ENCODE data around the gene GNAZ.

The GNAZ gene

DNA sequence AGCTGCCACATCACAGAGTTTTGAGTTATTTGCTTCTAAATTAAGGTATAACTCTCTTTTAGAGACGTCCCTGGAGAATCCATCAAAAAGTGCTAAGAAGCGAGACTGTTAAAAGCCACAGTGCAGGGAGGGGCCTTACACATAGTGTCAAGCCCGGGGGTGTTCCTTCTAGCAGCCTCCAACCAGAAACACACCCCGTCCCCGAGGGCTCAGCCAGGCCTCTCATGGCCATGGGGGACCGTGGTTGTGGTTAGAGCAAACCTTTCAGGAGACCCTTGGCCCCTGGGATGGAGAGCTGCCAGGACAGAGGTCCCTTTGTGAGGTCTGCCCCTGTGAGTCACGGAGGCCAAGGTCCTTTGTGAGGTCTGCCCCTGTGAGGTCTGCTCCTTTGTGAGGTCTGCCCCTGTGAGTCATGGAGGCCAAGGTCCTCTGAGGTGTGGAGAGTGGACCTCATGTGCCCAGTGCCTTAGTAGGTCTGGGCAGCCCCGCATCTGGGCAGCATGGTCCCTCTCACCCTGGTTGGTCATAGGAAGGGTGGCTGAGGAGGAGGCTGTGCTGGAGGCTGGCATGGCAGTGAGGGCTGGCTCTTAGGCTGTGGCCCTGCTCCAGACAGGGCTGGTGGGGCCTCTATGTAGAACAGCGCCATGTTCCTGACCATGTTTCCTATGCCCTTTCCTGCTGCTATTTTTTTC is 5.4 kb downstream of the GNAZ start:
- no peak for DNase-seq (ENCODE audit: extremely low read depth in 1 of 2, low read depth in 1 of 2)

- DNase-seq (ENCODE audit: extremely low read depth in 1 of 2, low read depth in 1 of 2): no peak
Observed at GRCh38 chr22:23076896-23077572, 6.7 kb downstream of the GNAZ start.

DNA sequence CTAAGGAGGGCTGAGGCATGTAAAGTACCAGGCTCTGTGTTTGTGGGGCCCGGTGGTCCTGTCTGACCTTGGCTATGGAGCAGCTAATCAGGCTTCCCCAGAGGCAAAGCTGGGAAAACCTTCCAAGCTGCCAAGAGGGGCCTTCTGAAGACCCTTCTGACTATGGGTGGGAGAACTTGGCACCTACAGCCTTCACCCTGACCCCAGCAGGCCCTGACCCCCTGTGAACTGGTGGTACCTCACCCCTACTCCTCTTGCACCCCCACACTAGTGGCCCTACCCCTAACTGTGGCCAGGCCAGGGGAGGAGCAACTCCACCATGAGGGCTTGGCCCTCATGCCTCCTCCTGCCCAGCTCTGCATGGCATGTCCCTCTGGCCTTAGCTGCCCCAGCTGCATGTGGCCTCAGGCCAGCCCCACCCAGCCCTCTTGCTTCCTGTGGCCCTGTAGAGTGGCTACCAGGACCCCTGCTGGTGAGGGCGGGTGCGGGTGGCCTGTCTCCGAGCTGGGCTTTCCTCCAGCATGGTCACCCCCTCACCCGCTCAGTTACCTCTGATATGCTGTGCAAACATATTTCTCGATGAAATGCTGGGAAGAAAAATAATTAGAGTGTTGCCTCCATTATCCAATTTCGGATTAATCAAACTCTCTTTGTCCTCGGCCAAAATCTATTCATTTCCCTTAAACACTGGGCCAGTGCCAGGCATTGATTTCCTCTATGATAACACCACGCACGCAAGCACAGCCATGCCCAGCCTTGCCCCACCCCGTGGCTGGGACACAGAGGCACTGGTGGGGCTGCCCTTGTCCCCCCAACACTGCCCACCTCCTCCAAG is 7.5 kb downstream of the GNAZ start:
- no peak for DNase-seq (ENCODE audit: extremely low read depth in 1 of 2, low read depth in 1 of 2)

DNA sequence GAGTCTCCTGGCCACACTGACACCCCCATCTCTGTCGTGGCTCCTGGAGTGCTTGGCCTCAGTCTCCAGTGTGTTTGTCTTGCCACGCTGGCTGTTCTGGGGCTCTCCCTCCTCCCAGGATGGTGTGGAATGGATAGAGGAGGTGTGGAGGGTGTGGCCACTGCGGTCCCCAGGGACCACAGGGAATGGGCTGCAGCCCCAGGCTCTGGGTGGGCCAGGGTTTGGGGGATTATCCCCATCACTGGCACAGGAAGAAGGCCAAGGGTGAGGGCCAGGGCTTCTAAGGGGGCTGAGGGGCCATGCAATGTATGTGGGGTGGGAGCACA is 8.1 kb downstream of the GNAZ start:
- no peak for DNase-seq (ENCODE audit: extremely low read depth in 1 of 2, low read depth in 1 of 2)

- DNase-seq (ENCODE audit: extremely low read depth in 1 of 2, low read depth in 1 of 2): no peak
Observed at GRCh38 chr22:23079240-23079768, 9.0 kb downstream of the GNAZ start.

- no peak for DNase-seq (ENCODE audit: extremely low read depth in 1 of 2, low read depth in 1 of 2)
Observed at GRCh38 chr22:23079814-23080521, 9.6 kb downstream of the GNAZ start.

DNA sequence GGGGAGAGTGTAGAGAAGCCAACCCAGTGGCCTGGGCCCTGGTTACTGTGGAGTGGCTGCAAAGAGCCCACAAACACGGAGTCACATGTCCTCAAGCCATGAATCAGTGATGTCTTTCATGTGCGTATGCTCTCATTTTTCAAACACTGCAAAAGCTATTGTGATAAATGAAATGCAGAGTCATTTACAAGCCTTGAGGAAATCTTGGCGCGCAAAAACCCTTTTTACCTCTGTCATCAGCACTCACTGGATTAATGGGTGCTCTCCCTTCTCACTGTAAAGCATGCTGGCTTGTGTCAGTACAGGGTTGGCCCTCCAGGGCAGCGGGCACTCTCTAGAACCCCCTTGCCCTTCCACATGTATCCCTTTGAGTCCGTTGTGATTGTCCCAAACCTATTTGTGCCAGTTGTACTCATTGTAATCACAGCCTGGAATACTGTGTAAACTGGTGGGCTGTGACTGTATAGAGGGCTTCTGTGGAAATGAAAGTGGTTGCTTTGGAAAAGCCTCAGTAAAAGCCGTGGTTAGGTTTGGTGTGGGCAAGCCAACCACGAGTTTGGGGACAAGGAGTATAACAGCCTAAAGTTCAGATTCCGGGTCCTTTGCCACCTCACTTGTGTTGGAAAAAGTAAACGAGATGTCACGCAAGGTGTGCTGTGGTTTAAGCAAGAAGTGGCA is 10.4 kb downstream of the GNAZ start:
- no peak for DNase-seq (ENCODE audit: extremely low read depth in 1 of 2, low read depth in 1 of 2)

- no peak for DNase-seq (ENCODE audit: extremely low read depth in 1 of 2, low read depth in 1 of 2)
Observed at GRCh38 chr22:23082534-23083314, 12.4 kb downstream of the GNAZ start.

- DNase-seq (ENCODE audit: extremely low read depth in 1 of 2, low read depth in 1 of 2): no peak
Observed at GRCh38 chr22:23083315-23084021, 13.1 kb downstream of the GNAZ start.

DNA sequence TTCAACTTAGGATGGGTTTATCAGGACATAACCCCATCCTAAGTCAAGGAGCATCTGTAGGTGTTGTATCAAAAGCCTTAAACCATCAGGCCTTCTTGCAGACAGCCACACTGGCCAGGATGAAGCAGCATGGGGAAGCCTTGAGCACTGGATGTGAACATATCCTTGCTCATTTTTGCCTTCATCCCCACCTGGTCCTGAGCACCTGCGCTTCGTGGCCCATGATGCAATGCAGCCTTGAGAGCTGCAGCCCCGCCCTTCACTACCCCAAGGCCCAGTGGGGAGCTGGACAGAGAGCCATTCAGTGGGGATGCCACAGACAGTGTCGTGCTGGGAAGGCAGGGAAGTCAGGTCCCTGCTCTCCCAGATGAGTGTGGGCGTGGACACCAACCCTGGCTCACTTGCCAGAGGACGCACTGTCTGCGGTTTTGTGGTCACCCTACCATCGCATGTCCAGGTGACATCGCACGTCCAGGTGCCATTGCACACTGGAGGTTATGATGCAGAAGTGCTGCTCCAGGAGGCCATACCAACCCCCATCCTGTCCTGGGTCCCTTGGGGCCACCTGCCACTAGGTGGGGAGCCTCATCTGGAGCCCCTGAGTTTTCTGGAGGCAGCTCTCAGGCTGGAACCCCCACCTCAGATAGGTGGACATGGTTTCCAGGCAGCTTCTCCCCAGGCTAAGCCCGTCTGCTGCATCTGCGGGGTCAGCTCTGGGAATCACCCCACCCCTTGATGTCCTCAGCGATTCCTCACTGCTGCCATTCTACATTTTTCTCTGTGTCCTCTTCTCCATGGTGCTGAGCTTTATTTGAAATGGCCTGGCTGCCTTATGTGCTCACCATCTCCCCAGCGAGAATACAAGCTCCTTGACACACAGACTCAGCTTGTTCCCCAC is 14.4 kb downstream of the GNAZ start:
- no peak for DNase-seq (ENCODE audit: extremely low read depth in 1 of 2, low read depth in 1 of 2)

- DNase-seq (ENCODE audit: extremely low read depth in 1 of 2, low read depth in 1 of 2): no peak
Observed at GRCh38 chr22:23085351-23085671, 15.0 kb downstream of the GNAZ start.

DNA sequence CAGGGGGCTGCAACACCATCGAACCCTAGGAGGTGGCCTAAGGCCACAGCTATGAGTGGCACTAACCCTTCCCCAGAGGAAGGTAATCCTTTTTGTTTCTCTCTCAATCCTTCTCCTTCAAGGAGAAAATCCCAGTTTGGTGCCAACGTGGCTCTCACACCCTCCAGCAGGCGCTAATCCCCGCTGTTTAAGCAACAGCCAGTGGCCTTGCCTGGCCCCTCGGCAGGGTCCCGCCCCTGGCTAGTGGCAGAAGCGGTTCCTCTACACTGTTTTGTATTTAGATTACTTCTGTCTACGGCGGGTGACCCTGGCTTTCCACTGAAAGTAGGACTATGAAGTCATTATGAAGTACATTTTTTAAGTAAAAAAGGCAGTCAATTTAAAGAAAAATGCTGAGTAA is 15.5 kb downstream of the GNAZ start:
- DNase-seq (ENCODE audit: extremely low read depth in 1 of 2, low read depth in 1 of 2): no peak

DNA sequence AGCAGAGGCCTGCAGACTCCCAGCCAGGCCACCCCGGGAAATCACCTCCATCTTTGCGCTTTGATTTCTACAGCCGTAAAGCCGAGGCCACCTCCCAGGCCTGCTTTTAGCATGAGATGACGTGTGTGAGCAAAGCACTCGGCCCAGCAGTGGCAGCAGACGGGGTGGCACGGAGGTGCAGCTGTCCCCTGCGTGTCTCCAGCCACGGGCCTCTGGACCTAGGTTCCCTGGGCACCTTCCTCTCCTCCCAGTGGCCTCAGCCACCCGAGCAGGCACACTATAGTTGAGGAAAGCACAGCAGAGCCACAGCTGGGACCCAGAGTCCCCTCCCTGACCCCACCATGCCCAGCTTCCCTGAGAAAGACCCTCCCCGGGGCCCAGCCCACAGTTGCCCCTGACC is 15.9 kb downstream of the GNAZ start:
- no peak for DNase-seq (ENCODE audit: extremely low read depth in 1 of 2, low read depth in 1 of 2)

GRCh38 chr22:23086787-23087186 is 16.5 kb downstream of the GNAZ start:
- no peak for DNase-seq (ENCODE audit: extremely low read depth in 1 of 2, low read depth in 1 of 2)

DNA sequence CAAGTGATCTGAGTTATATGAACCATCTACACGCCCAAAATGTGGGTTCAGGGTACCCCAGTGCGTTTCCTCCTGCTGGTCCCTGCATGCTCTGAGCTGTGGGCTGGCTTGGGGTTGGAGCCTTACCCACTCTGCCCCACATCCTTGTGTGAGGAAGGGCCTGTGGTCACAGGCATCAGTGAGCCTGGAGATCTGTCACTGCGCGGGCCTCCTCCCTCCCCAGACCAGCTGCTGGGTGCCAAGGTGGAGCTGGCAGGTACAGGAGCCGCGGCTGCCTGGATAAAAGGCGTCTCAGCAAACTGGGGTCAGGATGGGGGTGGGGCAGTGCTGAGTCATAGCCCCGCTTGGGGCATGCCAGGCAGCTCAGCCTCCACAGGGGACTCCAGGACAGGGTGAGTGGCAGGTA is 17.9 kb downstream of the GNAZ start:
- no peak for DNase-seq (ENCODE audit: extremely low read depth in 1 of 2, low read depth in 1 of 2)

DNA sequence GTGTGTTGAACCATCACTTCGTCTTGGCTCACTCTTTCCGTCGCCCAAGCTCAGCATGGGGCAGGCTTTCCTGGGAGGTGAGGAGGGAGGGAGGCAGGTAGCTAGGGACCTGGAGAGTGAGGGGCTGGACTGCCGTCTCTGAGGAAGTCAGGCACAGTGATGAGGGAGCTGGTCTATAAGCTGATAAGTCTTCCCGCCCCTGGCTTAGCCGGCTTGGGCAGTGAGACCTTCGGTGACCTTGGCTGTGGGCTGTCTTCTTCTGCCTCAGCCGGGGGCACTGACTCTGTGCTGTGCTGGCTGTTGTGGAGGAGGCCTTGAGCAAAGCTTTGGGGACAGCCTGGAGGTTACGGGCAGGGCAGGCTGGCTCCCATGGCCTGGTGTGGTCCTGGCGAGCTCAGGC is 18.7 kb downstream of the GNAZ start:
- no peak for DNase-seq (ENCODE audit: extremely low read depth in 1 of 2, low read depth in 1 of 2)

DNA sequence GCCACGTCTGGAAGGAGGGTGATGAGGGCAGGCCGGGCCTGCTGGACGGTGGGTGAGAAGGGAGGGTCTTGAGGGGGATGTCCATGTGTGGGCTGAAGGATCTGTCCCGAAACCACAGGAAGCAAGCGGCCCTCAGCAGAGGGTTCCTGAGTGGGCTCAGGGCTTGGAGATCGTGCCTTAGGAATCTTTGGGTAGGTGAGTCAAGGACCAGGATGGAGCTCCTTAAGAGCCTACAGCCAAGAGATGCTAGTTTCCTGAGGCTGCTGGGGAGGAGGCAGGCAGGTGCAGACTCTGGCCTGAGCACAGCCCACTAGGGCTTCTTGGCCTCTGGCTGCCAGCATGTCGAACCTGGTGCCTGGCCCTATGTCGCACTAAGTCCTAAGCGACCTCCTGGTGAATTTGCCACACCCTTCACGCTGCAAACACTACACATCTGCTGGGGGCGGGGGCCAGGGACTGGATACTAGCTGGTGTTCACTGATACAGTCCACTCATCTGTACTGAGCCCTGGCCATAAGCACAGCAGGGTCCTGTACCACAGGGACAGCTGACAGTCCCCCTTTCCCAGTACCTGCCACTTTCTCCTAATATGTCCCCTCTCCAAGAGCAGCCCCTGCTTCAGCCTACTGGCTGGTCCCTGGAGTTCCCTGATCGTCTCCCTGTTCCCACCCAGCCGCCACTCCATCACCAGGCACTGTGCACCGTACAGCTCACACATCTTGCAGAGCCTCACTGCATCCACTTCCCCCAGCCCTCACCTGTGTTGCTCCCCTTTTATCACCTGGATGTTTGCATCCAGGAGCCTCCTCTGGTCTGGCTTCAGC is 19.5 kb downstream of the GNAZ start:
- DNase-seq (ENCODE audit: extremely low read depth in 1 of 2, low read depth in 1 of 2): no peak

GRCh38 chr22:23090457-23090835 is 20.1 kb downstream of the GNAZ start:
- no peak for DNase-seq (ENCODE audit: extremely low read depth in 1 of 2, low read depth in 1 of 2)
